PC-3 (cell line): ENCODE data around the gene IFT81. TPM values are rescaled to one million over a fixed set of nuclear protein-coding genes. Genes with fewer than 3 reads are reported as not detected.
A peak's percentile ranks its signal among the peaks of the same experiment; 100 is the strongest.

Experiments
- ATAC-seq: fragments of 200-7000 bp; cut with Tn5 transposase; 2 replicates; pipeline ENCODE4 v1.9.1; 2020; ENCODE audit warnings: mild to moderate bottlenecking, moderate library complexity
- BruUV-seq: library from RNA; stranded (reverse); fragments of 400-500 nt; replicated peaks from 2 replicates; lab custom pipeline; 2021; lab: Mats Ljungman, UMichigan
- CTCF ChIA-PET: fragments of 300-600 bp; sonication (Branson Sonifier 250); formaldehyde crosslinking; loops from one replicate; lab custom pipeline; 2022; ENCODE audit warnings: antibody characterized with exemption; lab: Charles Lee
- POLR2A ChIA-PET: fragments of 300-600 bp; sonication (Branson Sonifier 250); formaldehyde crosslinking; loops from one replicate; lab custom pipeline; 2022; ENCODE audit warnings: antibody characterized with exemption; ENCODE audit not compliant: unreplicated experiment; lab: Charles Lee
- DNase-seq: peaks from one replicate; pipeline ENCODE4 v3.0.0-alpha.2; 2015
- H2AFZ ChIP-seq: fragments of 300-600 bp; sonication (generic); 2 replicates; pipeline ENCODE4 v1.6.0; 2016; ENCODE audit warnings: antibody characterized with exemption, low read length
- H3F3A ChIP-seq: fragments of 300-600 bp; sonication (generic); one replicate; pipeline ENCODE4 v1.6.0; 2017; ENCODE audit warnings: antibody characterized with exemption, low read length, control low read depth, mild to moderate bottlenecking; ENCODE audit not compliant: unreplicated experiment
- H3K27ac ChIP-seq: fragments of 300-600 bp; sonication (generic); 2 replicates; pipeline ENCODE4 v1.5.1; 2016; ENCODE audit warnings: mild to moderate bottlenecking, low read length
- H3K27me3 ChIP-seq: fragments of 300-600 bp; sonication (generic); 2 replicates; pipeline ENCODE4 v1.6.1; 2016; ENCODE audit warnings: low read length, mixed read lengths
- H3K36me3 ChIP-seq: fragments of 300-600 bp; sonication (generic); 2 replicates; pipeline ENCODE4 v1.6.1; 2016; ENCODE audit warnings: low read depth, mixed run types, low read length, mixed read lengths
- H3K4me1 ChIP-seq: fragments of 300-600 bp; sonication (generic); 2 replicates; pipeline ENCODE4 v1.5.1; 2016; ENCODE audit warnings: low read length; ENCODE audit not compliant: insufficient read depth
- H3K4me2 ChIP-seq: fragments of 300-600 bp; sonication (generic); 2 replicates; pipeline ENCODE4 v1.6.0; 2016; ENCODE audit warnings: low read length
- H3K4me3 ChIP-seq: fragments of 300-600 bp; sonication (generic); 2 replicates; pipeline ENCODE4 v1.5.1; 2016; ENCODE audit warnings: mild to moderate bottlenecking, low read length, mixed read lengths
- H3K79me2 ChIP-seq: fragments of 300-600 bp; sonication (generic); 2 replicates; pipeline ENCODE4 v1.6.1; 2017; ENCODE audit warnings: low read length, mixed read lengths
- H3K9ac ChIP-seq: fragments of 300-600 bp; sonication (generic); 2 replicates; pipeline ENCODE4 v1.6.0; 2016; ENCODE audit warnings: mild to moderate bottlenecking, low read length
- H3K9me2 ChIP-seq: fragments of 300-600 bp; sonication (generic); replicated peaks from 2 replicates; pipeline ENCODE4 v1.6.1; 2016; ENCODE audit warnings: mixed run types, low read length, mixed read lengths
- H3K9me3 ChIP-seq: fragments of 300-600 bp; sonication (generic); 2 replicates; pipeline ENCODE4 v1.6.1; 2016; ENCODE audit warnings: low read length, mixed read lengths
- H4K20me1 ChIP-seq: fragments of 300-600 bp; sonication (generic); 2 replicates; pipeline ENCODE4 v1.6.1; 2016; ENCODE audit warnings: low read length, mixed read lengths
- CTCF ChIP-seq: fragments of 300-600 bp; sonication (generic); conservative IDR thresholded peaks from 2 replicates; pipeline ENCODE4 v1.5.1; 2017; ENCODE audit warnings: antibody characterized with exemption, low read depth, mild to moderate bottlenecking, low read length
- EZH2 ChIP-seq: fragments of 300-600 bp; sonication (generic); IDR thresholded peaks from one replicate; pipeline ENCODE4 v1.6.1; 2017; ENCODE audit warnings: antibody characterized with exemption, mild to moderate bottlenecking, low read length; ENCODE audit not compliant: unreplicated experiment
- EZH2phosphoT487 ChIP-seq: fragments of 300-600 bp; sonication (generic); IDR thresholded peaks from 2 replicates; pipeline ENCODE4 v1.6.1; 2018; ENCODE audit warnings: mild to moderate bottlenecking, antibody characterized with exemption, low read length, borderline replicate concordance
- intact Hi-C: fragments of 100-400 bp; cut with micrococcal nuclease; formaldehyde crosslinking; loops from 2 replicates; pipeline ENCODE4 v1.9.0; 2023
- total RNA-seq: library from RNA; depleted of rRNA; stranded (reverse); fragments of >200 nt; gene quantifications from 2 replicates; pipeline ENCODE4 v1.2.3, GENCODE V29; 2014

The IFT81 gene
- total RNA-seq, 1 experiment from 2014 or later: 10.1 TPM

GRCh38 chr12:110262442-110263388, 138.6 kb downstream of the IFT81 start:
- Histone ChIP-seq H3K36me3 (no peaks in the 10 kb centered on the region), H3K4me1 (peaks cover 13% of the 10 kb centered on the region), H4K20me1 (no peaks in the 10 kb centered on the region), H3K9ac (no peak overlapping the region), H3K9me2 (no peaks in the 10 kb centered on the region), H3K9me3 (no peaks in the 10 kb centered on the region), H3K27ac (no peak overlapping the region), H2AFZ (no peak overlapping the region), H3K4me3 (no peak overlapping the region), H3K4me2 (no peak overlapping the region), H3F3A (no peaks in the 10 kb centered on the region), H3K27me3 (no peaks in the 10 kb centered on the region), H3K79me2 (no peaks in the 10 kb centered on the region)
- DNase-seq (peak; percentile 28), ATAC-seq (no peak)
- BruUV-seq: no TSS peak
- ChIA-PET CTCF (no interaction called here), POLR2A (no interaction called here)
- intact Hi-C loops: no loop called here
- TF ChIP-seq CTCF: no peak
- TF ChIP-seq EZH2: no peak

DNA sequence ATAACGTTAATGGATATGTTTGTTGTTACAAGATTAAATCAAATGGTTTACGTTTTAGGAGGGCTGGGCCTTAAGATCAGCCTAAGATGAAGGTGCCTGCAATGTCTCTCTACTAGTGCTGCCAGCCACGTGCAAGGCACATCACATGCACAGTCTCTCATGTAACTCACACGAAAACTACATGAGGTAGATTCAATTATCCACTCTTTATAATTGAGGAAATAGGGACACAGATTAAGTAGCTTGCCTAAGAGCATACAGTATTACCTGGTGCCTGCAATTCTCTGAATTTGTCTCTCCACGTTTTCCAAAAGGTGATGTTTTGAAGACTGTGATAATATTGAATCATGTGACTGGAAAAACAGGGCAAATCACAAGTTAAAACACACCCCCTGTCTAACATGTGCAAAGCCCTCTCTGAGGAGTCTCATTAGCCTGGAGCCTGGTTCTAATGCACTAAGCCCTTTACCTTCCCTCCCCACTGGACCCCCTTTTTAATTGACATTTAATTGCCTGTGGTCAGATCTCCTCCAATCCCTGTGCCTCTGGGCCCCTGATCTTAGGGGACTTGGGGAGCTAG, 142.3 kb downstream of the IFT81 start:
- Histone ChIP-seq H3K27ac (peak overlapping the region; percentile 63), H3K9me3 (no peaks in the 10 kb centered on the region), H3K9me2 (no peaks in the 10 kb centered on the region), H4K20me1 (no peaks in the 10 kb centered on the region), H2AFZ (peak overlapping the region; percentile 48; the same call in 1 of the 2 replicates), H3K4me2 (peak overlapping the region; percentile 29), H3K79me2 (no peaks in the 10 kb centered on the region), H3K36me3 (no peaks in the 10 kb centered on the region), H3K4me1 (peaks cover 44% of the 10 kb centered on the region), H3K9ac (peak overlapping the region; percentile 22; the same call in 1 of the 2 replicates), H3K27me3 (no peaks in the 10 kb centered on the region), H3F3A (no peaks in the 10 kb centered on the region), H3K4me3 (no peak overlapping the region)
- DNase-seq: no peak
- no peak for ATAC-seq
- ChIA-PET POLR2A (interaction anchor here (0.6 kb wide), 1 partner anchor 14 kb away, joined by 3 read pairs; no protein-coding TSS in a partner anchor), CTCF (no interaction called here)
- TF ChIP-seq EZH2phosphoT487: no peak
- TF ChIP-seq CTCF: no peak
- TF ChIP-seq EZH2: no peak
- BruUV-seq: no TSS peak
- intact Hi-C loops: no loop called here
